IMR-90 (cell line): ENCODE data around the gene SPAG9. TPM values are rescaled to one million over a fixed set of nuclear protein-coding genes. Genes with fewer than 3 reads are reported as not detected.

Source experiments
- ATAC-seq: fragments of 200-7000 bp; cut with Tn5 transposase; 2 replicates; pipeline ENCODE4 v1.9.1; 2020; ENCODE audit warnings: low read depth, mild to moderate bottlenecking, moderate library complexity
- BruUV-seq: library from RNA; stranded (reverse); fragments of 400-500 nt; replicated peaks from 2 replicates; lab custom pipeline; 2021; lab: Mats Ljungman, UMichigan
- CTCF ChIA-PET: fragments of 300-600 bp; formaldehyde crosslinking; extraction: SDS; loops from one replicate; lab custom pipeline; 2021; ENCODE audit warnings: antibody characterized with exemption; lab: Yijun Ruan, JAX
- POLR2A ChIA-PET: fragments of 300-600 bp; sonication (Branson Sonifier 250); formaldehyde crosslinking; loops from one replicate; lab custom pipeline; 2022; ENCODE audit warnings: antibody characterized with exemption; ENCODE audit not compliant: unreplicated experiment; lab: Charles Lee
- DNase-seq: peaks from one replicate; pipeline ENCODE4 v3.0.0; 2013
- H2AFZ ChIP-seq: replicated peaks from 2 replicates; pipeline ENCODE3; 2013; ENCODE audit warnings: low read length, mild to moderate bottlenecking; ENCODE audit not compliant: poor library complexity
- H2AK5ac ChIP-seq: 2 replicates; pipeline ENCODE4 v1.6.1; 2013; ENCODE audit warnings: low read depth, low read length, inconsistent platforms
- H2AK9ac ChIP-seq: replicated peaks from 2 replicates; pipeline ENCODE3; 2013; ENCODE audit warnings: mild to moderate bottlenecking, low read depth, low read length, moderate library complexity; ENCODE audit not compliant: poor library complexity
- H2BK120ac ChIP-seq: 2 replicates; pipeline ENCODE4 v1.6.1; 2013; ENCODE audit warnings: low read depth, low read length, inconsistent platforms
- H2BK15ac ChIP-seq: 3 replicates; pipeline ENCODE4 v1.6.1; 2013; ENCODE audit warnings: low read depth, low read length, inconsistent platforms
- H2BK20ac ChIP-seq: 2 replicates; pipeline ENCODE4 v1.6.1; 2013; ENCODE audit warnings: low read depth, mild to moderate bottlenecking, inconsistent platforms, low read length, moderate library complexity
- H2BK5ac ChIP-seq: 2 replicates; pipeline ENCODE4 v1.6.1; 2013; ENCODE audit warnings: mild to moderate bottlenecking, low read depth, low read length, inconsistent platforms; ENCODE audit not compliant: poor library complexity, severe bottlenecking
- H3K14ac ChIP-seq: replicated peaks from 2 replicates; pipeline ENCODE4 v1.6.1; 2013; ENCODE audit warnings: low read depth, low read length, inconsistent platforms
- H3K18ac ChIP-seq: 2 replicates; pipeline ENCODE4 v1.6.1; 2013; ENCODE audit warnings: low read depth, low read length, control low read depth
- H3K23ac ChIP-seq: 2 replicates; pipeline ENCODE4 v1.6.1; 2013; ENCODE audit warnings: low read depth, low read length, inconsistent platforms
- H3K27ac ChIP-seq: 2 replicates; pipeline ENCODE4 v1.5.1; 2013; ENCODE audit warnings: mild to moderate bottlenecking, control low read depth, low read length; ENCODE audit not compliant: insufficient read depth
- H3K27me3 ChIP-seq: 2 replicates; pipeline ENCODE4 v1.6.1; 2013; ENCODE audit warnings: low read length; ENCODE audit not compliant: control insufficient read depth, insufficient read depth
- H3K36me3 ChIP-seq: 2 replicates; pipeline ENCODE4 v1.6.1; 2013; ENCODE audit warnings: low read length, mixed read lengths; ENCODE audit not compliant: control insufficient read depth, insufficient read depth
- H3K4ac ChIP-seq: 2 replicates; pipeline ENCODE4 v1.6.1; 2013; ENCODE audit warnings: low read depth, low read length, inconsistent platforms
- H3K4me1 ChIP-seq: 2 replicates; pipeline ENCODE4 v1.6.1; 2013; ENCODE audit warnings: low read length, mixed read lengths; ENCODE audit not compliant: control insufficient read depth, insufficient read depth
- H3K4me2 ChIP-seq: 2 replicates; pipeline ENCODE4 v1.6.1; 2013; ENCODE audit warnings: low read depth, mild to moderate bottlenecking, control low read depth, low read length, moderate library complexity
- H3K4me3 ChIP-seq: 2 replicates; pipeline ENCODE4 v1.5.1; 2013; ENCODE audit warnings: low read depth, mild to moderate bottlenecking, control low read depth, low read length, moderate library complexity; ENCODE audit not compliant: insufficient read depth
- H3K56ac ChIP-seq: 2 replicates; pipeline ENCODE4 v1.6.1; 2013; ENCODE audit warnings: low read length, inconsistent platforms; ENCODE audit not compliant: insufficient read depth; ENCODE audit errors: extremely low read depth
- H3K79me1 ChIP-seq, 2 experiments: 2 replicates each; pipeline ENCODE4 v1.6.1; 2013; ENCODE audit warnings: low read length in 2 of 2, inconsistent platforms in 1 of 2, low read depth in 1 of 2
- H3K9ac ChIP-seq: 2 replicates; pipeline ENCODE4 v1.6.1; 2013; ENCODE audit warnings: low read depth, low read length, control low read depth
- H3K9me1 ChIP-seq: 2 replicates; pipeline ENCODE4 v1.6.1; 2013; ENCODE audit warnings: low read length, inconsistent platforms; ENCODE audit not compliant: insufficient read depth
- H3K9me3 ChIP-seq: 2 replicates; pipeline ENCODE4 v1.6.1; 2013; ENCODE audit warnings: low read length; ENCODE audit not compliant: control insufficient read depth, insufficient read depth
- H4K20me1 ChIP-seq: 2 replicates; pipeline ENCODE4 v1.6.1; 2013; ENCODE audit warnings: low read length, inconsistent platforms; ENCODE audit not compliant: insufficient read depth
- H4K5ac ChIP-seq: 2 replicates; pipeline ENCODE4 v1.6.1; 2013; ENCODE audit warnings: mild to moderate bottlenecking, low read depth, low read length, control low read depth
- H4K8ac ChIP-seq, 2 experiments: 2 replicates each; pipeline ENCODE4 v1.6.1; 2013; ENCODE audit warnings: low read depth in 2 of 2, low read length in 2 of 2, control low read depth in 1 of 2, inconsistent platforms in 1 of 2
- H4K91ac ChIP-seq: 2 replicates; pipeline ENCODE4 v1.6.1; 2013; ENCODE audit warnings: low read depth, low read length, inconsistent platforms; ENCODE audit not compliant: insufficient read depth
- BHLHE40 ChIP-seq: fragments of 150-350 bp; IDR thresholded peaks from 2 replicates; pipeline ENCODE4 v1.6.1; 2016; ENCODE audit warnings: mild to moderate bottlenecking, low read depth, low read length
- CEBPB ChIP-seq: IDR thresholded peaks from 2 replicates; pipeline ENCODE4 v1.6.1; 2012; ENCODE audit warnings: low read depth, low read length, improper control_type of control experiment
- FOS ChIP-seq: fragments of 150-350 bp; IDR thresholded peaks from 2 replicates; pipeline ENCODE4 v1.6.1; 2016; ENCODE audit warnings: low read depth, low read length
- MAFK ChIP-seq: IDR thresholded peaks from 2 replicates; pipeline ENCODE4 v1.6.1; 2012; ENCODE audit warnings: low read depth, low read length, improper control_type of control experiment
- MAZ ChIP-seq: IDR thresholded peaks from 2 replicates; pipeline ENCODE4 v1.6.1; 2012; ENCODE audit warnings: low read depth, mild to moderate bottlenecking, low read length, improper control_type of control experiment, moderate library complexity, borderline replicate concordance
- MXI1 ChIP-seq: IDR thresholded peaks from 2 replicates; pipeline ENCODE4 v1.6.1; 2012; ENCODE audit warnings: low read depth, mild to moderate bottlenecking, low read length, moderate library complexity, borderline replicate concordance
- NFE2L2 ChIP-seq: fragments of 150-350 bp; IDR thresholded peaks from 2 replicates; pipeline ENCODE4 v1.6.1; 2016; ENCODE audit warnings: low read depth, mild to moderate bottlenecking, low read length
- POLR2A ChIP-seq: IDR thresholded peaks from 2 replicates; pipeline ENCODE4 v1.6.1; 2012; ENCODE audit warnings: mild to moderate bottlenecking, low read depth, low read length
- RAD21 ChIP-seq: IDR thresholded peaks from 2 replicates; pipeline ENCODE4 v1.6.1; 2012; ENCODE audit warnings: low read length, improper control_type of control experiment
- RCOR1 ChIP-seq: IDR thresholded peaks from 2 replicates; pipeline ENCODE4 v1.6.1; 2012; ENCODE audit warnings: mild to moderate bottlenecking, low read length, improper control_type of control experiment; ENCODE audit not compliant: insufficient replicate concordance
- RFX5 ChIP-seq: IDR thresholded peaks from 2 replicates; pipeline ENCODE4 v1.8.0; 2012; ENCODE audit warnings: low read depth, mild to moderate bottlenecking, low read length, moderate library complexity
- SMC3 ChIP-seq: fragments of 150-350 bp; IDR thresholded peaks from 2 replicates; pipeline ENCODE4 v1.6.1; 2016; ENCODE audit warnings: low read depth, mild to moderate bottlenecking, antibody characterized with exemption, low read length, moderate library complexity
- WGBS, 2 experiments: methylation state at CpG; one replicate each; pipeline versions ENCODE4 v1.1.5 to v1.1.7; 2013; ENCODE audit warnings: missing lambda C conversion rate in 2 of 2; ENCODE audit not compliant: insufficient read length in 1 of 2; ENCODE audit errors: extremely low coverage in 2 of 2; 5-methylcytosine and 5-hydroxymethylcytosine counted together
- dilution Hi-C: fragments of 300-500 bp; cut with HindIII; formaldehyde crosslinking; loops from one replicate; pipeline ENCODE4 v1.14.3; 2018; ENCODE audit warnings: low sequenced_read_pairs; ENCODE audit not compliant: unreplicated experiment
- in situ Hi-C: fragments of 300-500 bp; cut with MboI; formaldehyde crosslinking; loops from 3 replicates; pipeline ENCODE4 v1.14.3; 2019; ENCODE audit warnings: low sequenced_read_pairs, inconsistent platforms, mixed read lengths
- intact Hi-C: fragments of 100-400 bp; cut with micrococcal nuclease; formaldehyde crosslinking; loops from 2 replicates; pipeline ENCODE4 v1.10.0; 2022
- polyA plus RNA-seq, 3 experiments: library from polyadenylated mRNA; depleted of rRNA; stranded (reverse); fragments of >200 nt; gene quantifications; 2 replicates each; pipeline ENCODE4 v1.2.3, GENCODE V29; 2012; ENCODE audit warnings: low replicate concordance in 1 of 3
- total RNA-seq: library from RNA; depleted of rRNA; stranded (reverse); fragments of >200 nt; gene quantifications from 2 replicates; pipeline ENCODE4 v1.2.3, GENCODE V29; 2012
- TF ChIP-seq, protein P1 (sequence below): fragments of 150-350 bp; IDR thresholded peaks from 2 replicates; pipeline ENCODE4 v1.6.1; 2016; ENCODE audit warnings: low read depth, mild to moderate bottlenecking, low read length, moderate library complexity, borderline replicate concordance
- TF ChIP-seq, protein P2 (sequence below): fragments of 150-350 bp; IDR thresholded peaks from 2 replicates; pipeline ENCODE4 v1.6.1; 2017; ENCODE audit warnings: mild to moderate bottlenecking, antibody characterized with exemption, low read length, low read depth

SPAG9 gene
- total and polyA plus RNA-seq, 2 of the 4 experiments (the other 2 are of a cell fraction) = 26.7 to 75.5 TPM

GRCh38 chr17:50949989-50950877, 170.4 kb downstream of the SPAG9 start:
- peaks cover 39% of the 10 kb centered on the region for H3K4me1 ChIP-seq
- peak overlapping the region; percentile 93 for H2AK5ac ChIP-seq
- peak overlapping the region; percentile 95 for H2AFZ ChIP-seq
- peaks cover 0 to 24% of the 10 kb centered on the region in 2 experiments; a peak in 2 of 4 replicates for H3K79me1 ChIP-seq
- peak overlapping the region; percentile 95 for H2BK20ac ChIP-seq
- WGBS, 2 experiments = 7% methylated on average over 11 of the region's 26 CpGs; no CpG with 5 or more reads in 1 of the 2 experiments
- no TSS peak for BruUV-seq
- peak overlapping the region; percentile 17 for H3K18ac ChIP-seq
- dilution Hi-C loops = no loop called here
- H2BK120ac ChIP-seq = peak overlapping the region; percentile 96
- ATAC-seq = peak; percentile 91
- DNase-seq = peak; percentile 84
- H3K4me3 ChIP-seq = no peak overlapping the region
- H2AK9ac ChIP-seq = peak overlapping the region; percentile 93
- peak overlapping the region; percentile 90 for H4K91ac ChIP-seq
- peak overlapping the region; percentile 96 for H3K4ac ChIP-seq
- no peak overlapping the region; the same call in 1 of the 2 replicates for H3K9ac ChIP-seq
- H2BK15ac ChIP-seq = peak overlapping the region; percentile 96; the same call in 2 of the 3 replicates
- H3K23ac ChIP-seq = peak overlapping the region; percentile 75
- H3K4me2 ChIP-seq = peak overlapping the region; percentile 54
- peak overlapping the region; percentile 86 for H3K14ac ChIP-seq
- peak overlapping the region; percentile 26 to 93; a peak in 3 of 4 replicates for H4K8ac ChIP-seq
- ChIA-PET CTCF (interaction anchor here (0.6 to 3.0 kb wide), 5 partner anchors 88 to 174 kb away, joined by 4 to 20 read pairs (median 5); no protein-coding TSS in a partner anchor), POLR2A (interaction anchor here (0.6 kb wide), 2 partner anchors 87 to 120 kb away, joined by 3 read pairs; no protein-coding TSS in a partner anchor)
- H4K5ac ChIP-seq = peak overlapping the region; percentile 31
- in situ Hi-C loops = loop anchor here (10.0 kb wide), 1 partner anchor 405 kb away; the partner anchor contains the start of gene SPATA20
- H3K36me3 ChIP-seq = no peaks in the 10 kb centered on the region
- peak overlapping the region; percentile 81 for H2BK5ac ChIP-seq
- H3K9me1 ChIP-seq = peaks cover 38% of the 10 kb centered on the region
- H3K27me3 ChIP-seq = no peaks in the 10 kb centered on the region
- intact Hi-C loops = loop anchor here (1.0 to 10.0 kb wide), 5 partner anchors 17 to 405 kb away; partner anchors contain the start of gene SPATA20
- peak overlapping the region; percentile 69 for H3K56ac ChIP-seq
- H4K20me1 ChIP-seq = no peaks in the 10 kb centered on the region
- H3K27ac ChIP-seq = peak overlapping the region; percentile 35
- H3K9me3 ChIP-seq = no peaks in the 10 kb centered on the region
- TF ChIP-seq, protein P1, sequence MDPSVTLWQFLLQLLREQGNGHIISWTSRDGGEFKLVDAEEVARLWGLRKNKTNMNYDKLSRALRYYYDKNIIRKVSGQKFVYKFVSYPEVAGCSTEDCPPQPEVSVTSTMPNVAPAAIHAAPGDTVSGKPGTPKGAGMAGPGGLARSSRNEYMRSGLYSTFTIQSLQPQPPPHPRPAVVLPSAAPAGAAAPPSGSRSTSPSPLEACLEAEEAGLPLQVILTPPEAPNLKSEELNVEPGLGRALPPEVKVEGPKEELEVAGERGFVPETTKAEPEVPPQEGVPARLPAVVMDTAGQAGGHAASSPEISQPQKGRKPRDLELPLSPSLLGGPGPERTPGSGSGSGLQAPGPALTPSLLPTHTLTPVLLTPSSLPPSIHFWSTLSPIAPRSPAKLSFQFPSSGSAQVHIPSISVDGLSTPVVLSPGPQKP = no peak
- 0 out of 2 replicates have a peak, but pooled peaks have one; percentile 28 for TF ChIP-seq MXI1
- peak; percentile 84 for TF ChIP-seq RAD21
- TF ChIP-seq CEBPB = no peak
- TF ChIP-seq RFX5 = no peak
- TF ChIP-seq POLR2A = no peak
- peak; percentile 13 for TF ChIP-seq RCOR1
- no peak for TF ChIP-seq BHLHE40
- TF ChIP-seq SMC3 = peak; percentile 71
- TF ChIP-seq, protein P2, sequence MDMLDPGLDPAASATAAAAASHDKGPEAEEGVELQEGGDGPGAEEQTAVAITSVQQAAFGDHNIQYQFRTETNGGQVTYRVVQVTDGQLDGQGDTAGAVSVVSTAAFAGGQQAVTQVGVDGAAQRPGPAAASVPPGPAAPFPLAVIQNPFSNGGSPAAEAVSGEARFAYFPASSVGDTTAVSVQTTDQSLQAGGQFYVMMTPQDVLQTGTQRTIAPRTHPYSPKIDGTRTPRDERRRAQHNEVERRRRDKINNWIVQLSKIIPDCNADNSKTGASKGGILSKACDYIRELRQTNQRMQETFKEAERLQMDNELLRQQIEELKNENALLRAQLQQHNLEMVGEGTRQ = no peak; the same call in 1 of the 2 replicates
- TF ChIP-seq NFE2L2 = no peak; the same call in 1 of the 2 replicates
- peak; percentile 19; the same call in 1 of the 2 replicates for TF ChIP-seq MAZ
- TF ChIP-seq MAFK = peak; percentile 70
- TF ChIP-seq FOS = no peak
